DOHH2 (cell line): ENCODE results near the gene AGAP3.

Experiments
- CTCF ChIP-seq: fragments of 200-600 bp; sonication (generic); IDR thresholded peaks from one replicate; pipeline ENCODE4 v1.5.1; 2014; ENCODE audit warnings: antibody characterized with exemption, mild to moderate bottlenecking, low read depth, low read length; ENCODE audit not compliant: poor library complexity, severe bottlenecking
- EZH2phosphoT487 ChIP-seq: fragments of 200-600 bp; sonication (generic); IDR thresholded peaks from 2 replicates; pipeline ENCODE4 v1.6.1; 2017; ENCODE audit warnings: borderline replicate concordance, mild to moderate bottlenecking, antibody characterized with exemption, low read length, moderate library complexity, mixed read lengths

GRCh38 chr7:151104411-151105235 is 18.3 kb downstream of the AGAP3 start:
- TF ChIP-seq CTCF: no peak
- no peak for TF ChIP-seq EZH2phosphoT487
